GM15510 (cell line): ENCODE data around the gene COMTD1.

Experiments
- POLR2A ChIP-seq: IDR thresholded peaks from 3 replicates; pipeline ENCODE4 v1.6.1; 2011; ENCODE audit warnings: borderline replicate concordance; ENCODE audit not compliant: insufficient read length; ENCODE audit errors: extremely low read depth

The COMTD1 gene

GRCh38 chr10:75254739-75255138, 19.0 kb upstream of the COMTD1 start:
- TF ChIP-seq POLR2A = no peak

GRCh38 chr10:75253281-75254220, 17.8 kb upstream of the COMTD1 start:
- TF ChIP-seq POLR2A = no peak

GRCh38 chr10:75250934-75251333, 15.2 kb upstream of the COMTD1 start:
- no peak for TF ChIP-seq POLR2A

- no peak for TF ChIP-seq POLR2A
These were observed 12.0 kb upstream of the COMTD1 start for GRCh38 chr10:75247797-75248196.

DNA sequence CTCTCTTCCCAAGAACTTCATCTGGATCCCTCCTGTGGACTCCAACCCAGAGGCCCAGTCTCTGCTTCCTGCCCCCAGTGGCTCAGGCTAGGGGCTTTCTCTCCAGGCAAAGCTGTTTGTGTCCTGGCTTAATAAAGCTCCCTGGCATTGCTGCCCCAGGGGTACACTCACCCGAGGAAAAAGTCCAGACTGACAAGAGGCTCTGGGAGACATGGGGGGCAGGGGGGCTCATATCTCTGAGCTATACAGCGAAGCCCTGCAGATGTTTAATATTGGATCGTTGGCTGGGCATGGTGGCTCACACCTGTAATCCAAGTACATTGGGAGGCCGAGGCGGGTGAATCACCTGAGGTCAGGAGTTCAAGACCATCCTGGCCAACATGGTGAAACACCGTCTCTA, 10.7 kb upstream of the COMTD1 start:
- no peak for TF ChIP-seq POLR2A

DNA sequence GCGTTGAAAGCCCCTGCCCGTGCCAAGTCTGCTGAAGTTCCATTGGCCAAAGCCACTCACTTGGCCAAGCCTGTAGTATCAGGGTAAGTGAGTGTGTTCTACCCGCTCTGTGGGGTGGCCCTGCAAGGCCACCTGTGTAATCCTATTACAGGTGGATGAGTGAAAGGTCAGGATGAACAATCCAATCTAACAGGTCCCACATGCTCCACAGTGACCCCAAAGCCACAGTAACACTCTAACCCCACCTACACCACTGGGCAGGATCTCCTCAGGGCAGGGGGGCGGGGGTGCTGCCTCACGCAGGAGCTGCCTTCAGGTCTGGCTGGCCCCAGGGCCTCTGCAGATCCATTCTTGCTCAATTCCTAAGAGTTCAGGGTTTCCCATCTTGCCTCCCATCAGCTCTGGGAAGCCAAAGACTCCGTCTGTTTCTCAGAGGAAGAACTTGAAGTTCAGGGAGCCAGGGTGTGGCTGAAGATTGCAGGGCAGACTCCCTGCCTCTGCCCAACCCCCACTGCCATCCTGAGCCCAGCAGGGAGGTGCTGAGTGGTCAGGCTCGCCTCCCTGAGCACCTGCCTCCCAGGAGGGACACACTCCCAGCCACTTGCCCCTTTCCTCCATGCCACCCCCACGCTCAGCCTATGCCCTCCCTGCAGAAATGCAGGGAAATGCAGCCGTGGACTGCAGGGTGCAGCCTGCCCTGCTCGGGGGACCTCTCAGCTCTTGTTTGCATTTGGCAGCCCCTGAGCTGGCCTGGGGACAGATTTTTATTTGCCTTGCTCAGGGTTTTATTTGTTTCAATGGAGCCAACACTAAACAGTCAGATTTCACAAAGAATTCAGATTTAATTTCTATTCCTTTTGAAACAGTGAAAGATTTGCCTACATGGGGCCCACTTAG, 9.8 kb upstream of the COMTD1 start:
- no peak for TF ChIP-seq POLR2A

DNA sequence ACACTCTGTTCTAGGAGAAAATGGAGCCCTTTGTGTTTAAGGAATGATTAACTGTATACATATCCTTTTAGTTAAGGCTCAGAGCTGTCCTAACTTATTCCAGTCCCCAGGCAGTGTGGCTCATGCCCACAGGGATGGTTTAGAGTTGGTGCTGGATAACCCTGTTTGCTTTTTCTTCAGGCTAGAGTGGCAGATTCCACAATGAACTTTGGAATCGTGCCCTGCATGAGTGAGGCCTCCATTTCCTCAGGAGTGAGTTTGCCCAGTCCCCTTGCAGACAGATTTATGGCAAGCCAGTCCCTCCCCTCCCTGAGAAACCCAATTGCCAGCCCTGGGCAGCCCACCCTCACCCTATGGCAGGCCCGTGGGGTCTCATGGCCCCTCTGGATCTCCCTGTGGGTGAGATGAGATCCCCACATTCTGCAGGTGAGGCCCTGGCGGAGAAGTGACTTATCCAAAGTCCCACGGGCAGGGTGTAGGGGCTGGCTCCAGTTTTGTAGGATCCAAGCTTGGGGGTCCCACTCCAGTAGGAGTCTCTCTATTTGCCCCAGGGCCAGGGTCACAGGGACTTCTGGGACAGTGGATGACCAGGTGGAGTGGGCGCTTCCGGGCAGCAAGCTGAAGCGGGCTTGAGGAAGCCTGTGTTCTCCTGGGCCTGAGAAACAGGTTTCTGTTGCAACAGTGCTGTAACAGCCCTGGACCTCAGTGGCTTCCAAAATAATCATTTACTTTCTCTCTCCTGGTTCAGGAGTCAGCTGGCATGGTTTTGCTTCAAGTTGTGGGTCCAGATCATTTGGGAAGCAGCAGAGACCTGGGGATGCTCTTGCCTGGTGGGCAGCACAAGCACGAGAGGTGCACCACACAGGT, 9.0 kb upstream of the COMTD1 start:
- no peak for TF ChIP-seq POLR2A

- no peak for TF ChIP-seq POLR2A
These were observed 7.7 kb upstream of the COMTD1 start for GRCh38 chr10:75243426-75243825.

- no peak for TF ChIP-seq POLR2A
These were observed 4.7 kb upstream of the COMTD1 start for GRCh38 chr10:75240329-75241076.

- TF ChIP-seq POLR2A = no peak
These were observed 3.5 kb upstream of the COMTD1 start for GRCh38 chr10:75239096-75239790.

DNA sequence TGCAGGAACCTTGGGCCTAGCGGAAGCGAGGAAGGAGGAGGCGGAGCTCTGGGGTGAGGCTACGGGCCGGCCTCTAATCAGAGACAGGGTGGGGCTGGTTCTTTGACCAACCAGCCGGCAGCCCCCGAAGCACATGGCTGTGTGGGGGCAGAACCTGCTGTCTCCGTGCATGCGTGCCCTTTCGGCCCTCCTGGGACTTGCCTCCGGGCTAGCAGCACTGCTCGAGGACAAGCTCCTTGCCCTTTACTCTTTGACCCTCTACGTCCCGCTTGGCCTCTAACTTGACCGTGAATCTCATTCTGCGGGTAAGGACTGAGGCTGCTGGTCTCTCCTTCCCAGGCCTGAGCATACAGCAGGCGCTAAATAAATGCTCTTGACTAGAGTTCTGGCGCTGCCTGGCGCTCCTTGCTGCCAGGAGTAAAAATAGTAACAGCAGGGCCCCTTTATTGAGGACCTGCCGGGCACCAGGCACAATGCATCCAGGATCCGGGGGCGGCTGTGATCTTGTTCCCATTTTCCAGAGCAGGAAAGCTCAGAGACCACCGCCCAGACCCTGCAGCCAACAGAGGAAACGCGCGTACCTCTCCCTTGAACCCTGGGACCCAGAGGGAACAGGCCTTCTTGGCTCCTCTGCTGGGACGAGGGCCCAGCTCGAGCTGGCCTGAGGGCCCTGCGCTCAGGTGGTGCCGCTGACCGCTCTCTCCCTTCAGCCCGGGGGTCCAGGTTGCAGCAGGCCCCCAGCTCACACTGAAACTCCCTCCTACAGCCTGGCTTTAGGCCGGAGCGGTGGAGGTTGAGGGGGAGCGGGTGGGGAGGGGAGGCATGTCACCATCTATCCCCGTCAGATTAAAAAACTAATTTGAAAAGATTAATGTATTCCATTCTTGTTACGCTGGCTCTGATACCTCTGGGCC, 2.7 kb upstream of the COMTD1 start:
- TF ChIP-seq POLR2A = no peak

GRCh38 chr10:75236178-75236825, 545 bp upstream of the COMTD1 start:
- TF ChIP-seq POLR2A = no peak
